HG03439 (cell line): ENCODE results near the gene OR7C1.
"Not testable (repeated sequence)": the region's sequence is repeated elsewhere in the genome, so short reads cannot be mapped to it uniquely, and the experiment has no call there.

Experiments used
- ATAC-seq: cut with Tn5 transposase; IDR thresholded peaks from one replicate; pipeline ENCODE4 v1.9.1; 2021; ENCODE audit warnings: mild to moderate bottlenecking, moderate library complexity; ENCODE audit not compliant: unreplicated experiment

The OR7C1 gene

GRCh38 chr19:14768001-14768400 is 67.0 kb downstream of the OR7C1 start:
- no peak for ATAC-seq

GRCh38 chr19:14767466-14767971 is 67.5 kb downstream of the OR7C1 start:
- ATAC-seq, result no peak

GRCh38 chr19:14765841-14766240 is 69.1 kb downstream of the OR7C1 start:
- ATAC-seq, result not testable (repeated sequence)

- not testable (repeated sequence) for ATAC-seq
These were observed 69.6 kb downstream of the OR7C1 start for GRCh38 chr19:14765403-14765802.

- no peak for ATAC-seq
These were observed 70.6 kb downstream of the OR7C1 start for GRCh38 chr19:14764401-14764800.

- no peak for ATAC-seq
These were observed 71.4 kb downstream of the OR7C1 start for GRCh38 chr19:14763497-14764145.

- no peak for ATAC-seq
These were observed 72.9 kb downstream of the OR7C1 start for GRCh38 chr19:14762111-14762510.

- no peak for ATAC-seq
These were observed 73.4 kb downstream of the OR7C1 start for GRCh38 chr19:14761607-14762006.

GRCh38 chr19:14758816-14759215 is 76.2 kb downstream of the OR7C1 start:
- ATAC-seq, result no peak

GRCh38 chr19:14748601-14749000 is 86.4 kb downstream of the OR7C1 start:
- ATAC-seq, result no peak
